Stimulated activated CD4-positive, alpha-beta T cell treated with anti-CD3 and anti-CD28 coated beads, Interleukin-2, amount 100 ng/mL, for 4 hours (primary cell): Measurements from ENCODE around the gene EPHA5.

Experiments
- DNase-seq: peaks from one replicate; pipeline ENCODE4 v3.0.0-alpha.2; 2020; ENCODE audit warnings: low read depth

Gene EPHA5

DNA sequence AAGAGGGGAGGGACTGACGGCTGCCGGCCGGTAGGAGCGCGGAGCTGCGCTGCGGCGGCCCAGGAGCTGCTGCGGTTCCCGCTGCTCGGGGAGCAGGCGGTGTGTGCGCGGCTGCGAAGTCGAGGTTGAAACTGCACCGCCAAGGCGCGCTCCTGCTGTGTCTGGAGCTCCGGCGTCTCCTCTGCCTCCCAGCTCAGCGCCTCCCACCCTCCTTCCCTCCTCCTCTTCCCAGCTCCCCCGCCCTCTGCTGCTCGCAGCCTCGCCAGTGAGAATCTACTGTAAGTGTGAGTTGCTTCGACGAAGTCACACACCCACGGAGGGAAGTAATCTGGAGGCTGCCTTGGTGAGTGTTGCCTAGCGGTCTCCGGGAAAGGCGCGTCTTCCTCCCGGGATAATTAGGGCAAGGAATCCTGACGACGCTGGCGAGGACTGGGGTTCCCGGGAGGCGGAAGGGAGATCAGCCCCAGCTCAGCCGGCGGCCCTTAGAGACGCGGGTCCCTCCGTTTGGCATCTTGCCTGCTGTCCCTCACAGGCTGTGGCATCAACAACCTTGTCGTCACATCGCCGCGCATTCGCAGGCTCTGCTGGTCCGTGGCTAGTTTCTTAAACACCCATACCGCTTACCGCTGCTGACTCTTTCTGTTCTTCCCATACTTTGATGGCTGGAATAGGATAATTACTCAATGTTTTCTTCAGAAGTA is at the start of gene EPHA5:
Gene EPHA5 (minus strand): TSS at position 159 of the 701 bp plus-strand sequence. CDS start 747 bp downstream, outside the sequence.
- DNase-seq = no peak

DNA sequence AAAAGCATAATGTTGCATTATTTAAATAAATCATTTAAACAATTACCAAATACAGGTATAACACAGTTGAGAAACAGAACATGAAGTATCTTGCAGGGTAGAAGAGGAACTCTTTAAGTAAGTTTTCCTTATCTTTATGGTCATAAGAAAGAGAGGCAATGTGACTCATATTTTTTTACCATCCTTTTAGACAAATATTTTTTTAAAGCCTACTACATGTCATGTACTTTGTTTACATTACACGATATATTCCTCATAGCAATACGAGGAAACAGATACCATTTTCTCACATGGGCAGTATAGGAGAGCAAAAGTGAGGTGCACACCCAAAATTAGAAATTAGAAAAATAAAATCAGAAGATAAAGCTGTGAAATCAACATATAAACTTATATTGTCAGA is 49.3 kb upstream of the EPHA5 start:
- DNase-seq = no peak

DNA sequence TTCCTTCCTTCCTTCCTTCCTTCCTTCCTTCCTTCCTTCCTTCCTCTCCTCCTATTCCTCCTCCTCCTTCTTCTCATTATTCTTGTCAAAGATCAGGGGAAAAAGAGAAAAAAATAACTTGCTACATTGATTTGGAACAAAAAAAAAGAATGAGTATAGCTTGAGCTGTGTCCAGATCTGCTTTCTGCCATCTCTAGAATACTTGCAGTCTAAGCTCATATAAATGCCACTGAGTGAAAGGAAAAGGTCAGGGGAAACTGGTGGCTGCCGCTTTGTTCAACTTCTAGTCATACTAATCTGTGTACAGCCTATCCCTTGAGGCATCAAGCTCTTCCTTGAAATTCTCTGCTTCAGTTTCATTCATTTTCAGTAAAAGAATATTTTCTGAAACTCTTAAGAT is 28.3 kb upstream of the EPHA5 start:
- no peak for DNase-seq

DNA sequence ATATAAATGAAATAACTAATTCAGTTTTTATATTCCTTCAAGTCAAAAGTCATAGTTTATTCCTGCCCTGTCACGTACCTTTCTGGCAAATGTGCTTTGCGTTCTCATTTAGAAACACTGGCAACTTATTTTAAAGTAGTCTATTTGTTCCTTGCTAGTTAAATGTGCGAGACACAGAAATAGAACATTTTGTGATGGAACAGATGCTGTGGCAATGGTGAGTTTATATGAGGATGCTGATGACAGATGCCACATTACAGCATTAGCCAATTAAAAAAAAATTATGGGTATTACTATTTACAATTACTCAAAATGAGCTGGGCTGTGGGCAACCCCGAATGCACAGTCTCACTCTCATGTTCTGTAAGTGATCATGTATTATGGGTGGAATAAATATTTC is 26.1 kb upstream of the EPHA5 start:
- DNase-seq = no peak

DNA sequence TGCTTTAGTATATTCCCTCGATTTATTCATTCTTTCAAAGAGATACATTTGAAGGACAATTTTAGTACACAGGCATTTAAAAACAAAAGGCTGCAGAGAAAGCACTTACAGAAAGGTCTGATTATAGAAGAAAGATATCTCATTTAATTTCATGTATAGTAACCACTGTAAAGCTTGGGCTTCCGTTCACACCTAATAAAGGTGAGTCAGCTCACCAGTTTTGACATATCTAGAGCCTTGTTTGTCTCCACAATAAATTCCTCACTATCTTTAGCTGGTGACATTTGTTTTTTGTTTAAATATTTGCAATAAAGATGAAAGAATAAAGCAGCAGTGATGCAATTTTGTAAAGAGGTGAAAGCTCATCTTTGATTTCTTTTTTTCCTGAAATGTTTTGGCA is 1.1 kb upstream of the EPHA5 start:
- no peak for DNase-seq

DNA sequence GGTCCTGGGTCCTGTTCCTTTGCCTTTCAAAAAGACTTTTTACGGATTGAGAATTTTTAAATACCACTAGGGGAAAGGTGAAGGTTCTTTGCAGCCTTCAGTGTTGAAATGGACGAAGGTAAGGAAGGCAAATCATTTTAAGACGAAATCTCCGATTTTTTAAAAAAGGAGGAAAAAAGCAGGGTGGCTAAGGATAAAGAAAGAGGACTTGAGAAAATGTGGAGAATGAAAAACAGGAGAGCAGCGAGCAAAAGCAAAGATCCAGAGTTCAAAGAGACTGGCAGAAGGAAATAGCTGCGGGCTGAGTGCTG is 314 bp downstream of the EPHA5 start:
- DNase-seq = no peak

DNA sequence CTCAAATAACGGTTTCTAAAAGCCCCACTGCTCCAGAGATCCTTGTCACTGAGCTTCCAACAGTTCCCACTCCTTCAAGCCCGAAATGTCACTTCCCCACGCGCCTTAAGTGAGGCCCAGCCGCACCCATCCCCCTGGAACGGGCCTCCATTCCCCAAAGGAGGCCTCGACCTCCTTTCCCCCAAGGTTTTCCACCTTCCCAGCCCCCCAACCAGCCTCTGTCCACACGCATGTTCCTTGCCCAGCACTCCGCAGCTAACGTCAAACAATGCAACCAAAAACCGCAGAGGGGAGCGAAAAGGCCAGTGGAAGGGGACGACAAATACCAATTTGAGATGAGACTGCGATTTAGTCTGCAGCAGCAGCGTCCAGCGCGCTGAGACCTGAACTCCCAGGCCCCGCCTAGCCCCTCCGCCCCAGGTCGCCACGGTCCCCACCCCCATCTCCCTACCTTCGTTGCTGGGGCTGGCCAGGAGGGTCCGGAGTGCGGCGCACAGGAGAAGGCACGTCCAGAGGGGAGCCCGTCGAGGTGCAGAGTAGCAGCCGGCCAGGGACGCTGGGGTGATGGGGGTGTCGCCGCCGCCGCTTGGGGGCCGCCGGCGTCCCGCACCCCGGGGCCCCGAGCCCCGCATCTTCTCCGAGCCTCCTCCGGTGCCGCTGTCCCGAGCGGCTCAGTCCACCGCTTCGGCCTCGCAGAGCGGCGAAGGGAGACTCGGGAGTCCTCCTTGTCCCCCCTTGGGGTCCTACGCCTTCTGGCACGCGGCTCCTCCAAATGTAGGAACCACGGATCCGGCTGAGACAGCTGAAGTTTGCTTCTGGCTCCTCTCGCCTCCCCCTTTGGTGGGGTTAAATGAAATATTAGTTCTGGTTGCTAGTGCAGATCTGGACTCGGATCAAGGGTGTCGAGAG is 924 bp downstream of the EPHA5 start:
- DNase-seq = no peak

DNA sequence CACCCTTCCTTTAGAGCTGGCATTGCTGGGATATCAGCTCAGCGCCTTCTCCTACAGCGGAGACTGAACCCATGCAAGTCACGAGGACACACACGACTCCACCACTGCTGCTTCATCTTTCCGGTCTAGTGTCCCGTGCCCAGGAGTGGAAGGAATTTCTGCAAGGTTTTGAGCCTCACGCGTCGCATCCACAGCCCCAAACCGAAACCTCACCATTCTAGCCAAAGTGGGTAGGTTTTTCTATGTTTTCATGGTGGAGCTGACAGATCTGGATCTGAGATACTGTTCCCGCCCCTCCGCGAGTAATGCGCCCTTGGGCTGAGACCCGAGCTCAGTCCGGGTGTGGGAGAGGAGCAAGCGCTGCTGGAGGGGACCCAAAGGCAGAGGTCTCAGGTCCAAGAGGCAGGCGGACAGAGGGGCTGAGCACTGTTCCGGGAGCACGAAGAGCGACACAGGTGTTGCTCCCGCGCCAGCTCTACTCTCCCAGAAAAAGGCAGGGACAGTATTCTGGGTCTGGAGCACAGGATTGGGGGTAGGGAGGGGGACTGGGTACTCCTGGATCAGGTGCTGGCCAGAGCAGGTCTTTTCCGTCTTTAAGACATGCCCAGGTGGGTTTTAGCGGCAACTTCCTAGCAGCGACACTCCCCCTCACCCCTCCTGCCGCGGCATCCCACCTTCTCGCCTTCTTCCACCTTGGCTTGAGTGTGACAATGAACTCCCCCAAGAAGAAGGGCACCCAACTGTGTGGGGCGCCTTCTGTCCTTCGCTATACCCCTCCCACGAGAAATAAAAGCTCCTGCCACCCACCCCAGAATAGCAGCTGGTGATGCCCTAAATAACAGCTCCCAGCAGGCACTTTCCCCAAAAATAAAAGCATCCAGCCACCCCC is 1.8 kb downstream of the EPHA5 start:
- no peak for DNase-seq

DNA sequence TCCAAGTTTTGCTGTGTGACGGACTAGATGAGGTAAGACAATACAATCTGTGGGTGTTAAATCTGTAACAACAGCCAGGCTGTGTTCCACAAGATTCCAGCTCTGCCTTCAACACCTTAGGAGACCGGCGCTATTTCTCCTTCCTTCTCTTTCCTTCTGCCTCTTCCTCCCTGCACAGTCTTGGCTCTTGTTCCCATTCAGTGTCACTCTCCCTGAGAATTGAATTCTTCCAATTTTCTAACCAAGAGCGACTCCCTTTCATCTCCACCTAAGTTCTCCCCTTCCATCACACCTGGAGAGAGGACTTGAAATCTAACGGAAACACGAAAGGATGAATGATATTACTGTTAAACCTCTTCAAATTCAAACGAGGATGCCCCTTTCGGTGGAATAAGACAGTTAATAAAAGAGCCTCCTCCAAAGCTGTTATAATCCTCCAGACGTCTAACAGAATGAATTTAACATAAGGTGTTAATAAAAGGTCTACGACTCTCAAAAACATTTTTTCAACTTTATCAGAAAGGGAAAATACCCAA is 2.7 kb downstream of the EPHA5 start:
- no peak for DNase-seq

DNA sequence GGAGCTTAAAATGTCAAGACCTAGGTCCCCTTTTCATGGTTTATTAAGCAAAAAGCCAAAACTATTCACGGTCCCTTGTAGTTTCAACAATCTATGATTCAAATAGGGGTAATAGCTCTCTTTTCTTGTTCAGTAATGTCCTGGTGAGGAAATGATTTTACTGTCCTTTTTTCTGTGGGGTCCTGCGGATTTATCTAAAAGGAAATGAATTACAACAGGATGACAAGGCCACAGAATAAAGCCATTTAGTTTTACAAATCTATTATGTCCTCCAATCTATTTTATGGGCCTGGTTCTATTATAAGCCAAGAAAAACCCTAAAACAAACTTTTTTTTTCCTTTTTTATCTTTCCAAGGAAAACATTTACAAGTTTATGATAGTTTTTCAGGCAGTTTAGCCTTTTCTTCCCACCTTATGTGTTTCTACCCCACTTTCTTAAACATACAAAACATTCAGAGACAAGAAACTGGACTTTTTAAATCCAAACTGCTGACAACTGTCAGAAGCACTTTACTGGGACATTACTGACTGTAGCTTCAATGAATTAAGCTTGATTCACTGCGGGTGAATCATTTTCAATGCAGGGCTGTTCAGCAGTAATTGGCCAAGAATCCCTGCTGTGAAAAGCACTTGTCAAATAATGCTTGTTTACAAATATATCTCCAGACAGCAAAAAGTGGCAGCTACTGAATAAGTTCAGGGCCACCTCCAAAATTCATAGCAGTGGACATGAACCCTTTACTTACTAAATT is 4.3 kb downstream of the EPHA5 start:
- no peak for DNase-seq

DNA sequence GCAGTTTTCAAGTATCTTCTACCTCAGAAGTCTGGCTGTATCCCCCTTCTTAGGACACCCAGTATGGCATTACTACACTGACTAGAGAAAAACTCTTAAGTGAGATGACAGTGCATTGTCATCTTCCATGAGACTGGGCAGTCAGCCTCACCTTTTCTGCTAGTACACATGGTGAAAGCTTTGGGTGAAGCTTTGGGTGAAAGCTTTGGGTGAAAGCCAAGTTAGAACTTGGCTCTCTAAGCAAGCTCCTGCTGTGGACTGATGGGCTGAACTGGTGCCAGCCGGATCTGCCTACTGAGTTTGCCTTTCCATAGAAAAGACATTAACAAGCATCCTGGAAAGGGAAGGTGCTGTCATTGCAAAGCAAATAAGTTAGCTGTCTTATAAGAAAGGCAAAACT is 8.8 kb downstream of the EPHA5 start:
- DNase-seq = no peak

DNA sequence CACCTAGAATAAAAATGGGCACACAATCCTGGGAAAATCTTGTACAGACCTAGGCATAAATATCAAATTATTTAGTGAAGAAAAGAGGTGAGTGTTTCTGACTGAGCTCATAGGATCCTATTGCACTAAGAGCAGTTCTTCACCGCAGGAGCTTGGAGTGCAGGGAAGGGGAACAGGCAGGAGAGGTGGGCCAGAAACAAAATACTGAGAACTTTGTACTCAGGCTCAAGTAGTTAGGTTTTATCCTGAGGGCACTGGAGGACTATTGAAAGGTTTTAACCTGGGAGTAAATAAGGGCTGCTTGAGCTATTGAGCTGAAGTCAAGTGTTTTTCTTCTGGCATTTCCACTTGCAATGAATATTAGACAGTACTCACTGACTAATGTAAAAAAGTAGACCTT is 12.2 kb downstream of the EPHA5 start:
- DNase-seq = no peak

DNA sequence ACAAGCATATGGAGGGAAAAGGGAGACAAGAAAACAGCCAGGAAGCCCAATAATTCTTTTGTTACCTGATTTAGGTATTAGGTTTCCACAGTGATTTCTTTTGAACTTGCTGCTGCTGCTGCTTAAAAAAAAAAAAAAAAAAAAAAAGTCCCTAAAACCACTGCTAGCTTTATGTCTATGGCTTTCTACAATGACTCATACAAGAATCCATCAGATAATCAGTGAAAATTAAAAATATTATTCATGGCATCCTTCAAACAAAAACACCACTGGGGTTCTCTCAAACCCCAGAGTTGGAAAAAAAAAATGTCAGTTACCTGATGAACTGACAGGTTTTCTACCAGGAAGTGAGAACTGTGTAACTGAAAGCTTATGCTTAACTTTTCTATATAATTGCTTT is 14.3 kb downstream of the EPHA5 start:
- DNase-seq = no peak

DNA sequence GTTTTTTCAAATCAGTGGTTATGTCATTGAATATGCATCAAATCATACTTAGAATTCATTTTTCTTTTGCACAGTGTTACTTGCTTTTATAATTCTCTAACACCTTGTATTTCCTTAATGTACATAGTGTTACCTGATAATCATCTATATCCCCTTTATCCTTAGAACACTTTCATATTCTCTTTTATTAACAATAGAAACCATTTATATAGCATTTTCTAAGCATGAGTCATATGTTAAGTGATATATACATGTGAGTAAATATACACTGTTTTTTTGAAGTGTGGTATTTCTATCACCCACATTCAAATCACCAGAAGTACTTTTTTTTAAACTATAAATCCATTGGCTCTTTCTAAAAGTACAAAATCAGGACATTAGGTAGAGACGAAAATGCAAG is 15.3 kb downstream of the EPHA5 start:
- no peak for DNase-seq

DNA sequence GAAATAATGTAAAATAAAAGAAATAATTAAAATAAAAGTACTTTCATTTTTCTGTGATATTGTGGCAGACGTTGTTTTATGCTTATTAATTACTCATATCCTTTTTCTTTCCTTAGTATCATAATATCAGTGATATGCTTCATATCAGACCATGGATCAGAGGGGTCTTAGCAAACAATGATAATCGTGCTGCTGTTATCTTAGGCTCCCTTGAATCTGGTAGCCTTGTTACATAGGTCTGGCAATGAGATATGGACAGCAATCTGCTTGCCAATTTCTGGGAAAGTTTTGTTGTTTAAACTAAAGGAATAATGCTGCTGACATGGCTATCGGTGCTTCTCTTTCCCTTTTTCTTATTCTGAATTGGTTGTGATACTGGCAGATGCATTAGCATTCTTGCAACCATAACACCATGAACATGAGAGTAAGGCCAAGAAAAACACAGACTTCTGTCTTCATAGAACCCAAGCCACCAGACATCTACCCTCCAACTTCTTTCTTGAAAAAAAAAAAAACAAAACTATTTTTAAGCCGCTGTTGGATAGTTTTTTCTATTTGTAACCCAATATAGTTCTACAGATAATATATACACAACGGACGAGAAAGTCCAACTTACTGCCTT is 16.4 kb downstream of the EPHA5 start:
- no peak for DNase-seq

DNA sequence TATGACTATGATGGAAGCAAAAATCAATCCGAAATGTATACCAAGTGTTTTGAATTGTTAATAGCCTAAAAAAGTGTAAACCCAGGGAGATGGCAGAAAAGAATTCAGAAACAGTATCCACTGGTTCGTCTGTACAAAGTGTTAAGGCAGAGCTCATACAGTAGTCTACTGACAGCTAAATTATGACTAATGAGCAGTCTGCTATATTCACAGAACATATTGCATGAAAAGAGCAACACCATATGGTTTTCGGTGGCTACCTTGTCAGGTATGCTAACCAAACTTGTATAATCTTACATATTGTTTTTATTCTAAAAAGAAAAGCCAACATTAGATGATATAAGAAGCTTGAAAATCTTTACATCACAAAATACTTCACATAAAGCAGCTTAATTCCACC is 18.5 kb downstream of the EPHA5 start:
- no peak for DNase-seq

DNA sequence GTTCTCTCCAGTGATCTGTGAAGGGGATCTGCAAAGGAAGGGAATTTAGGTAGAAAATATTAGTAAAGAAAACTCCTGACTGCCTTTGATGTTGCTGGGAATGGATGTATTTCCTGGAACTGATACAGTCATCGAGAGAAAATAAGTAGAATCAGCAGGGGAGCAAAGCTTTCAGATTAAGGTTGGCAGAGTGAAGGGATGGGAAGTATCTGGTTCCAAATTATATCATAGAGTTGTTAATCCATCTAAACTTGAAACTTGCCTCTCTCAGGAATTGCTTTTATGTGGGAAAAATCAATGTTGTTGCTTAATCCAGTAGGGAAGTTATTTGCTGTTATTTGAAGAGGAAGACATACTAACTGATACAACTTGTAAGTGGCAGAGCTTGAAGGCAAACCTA is 19.3 kb downstream of the EPHA5 start:
- no peak for DNase-seq

DNA sequence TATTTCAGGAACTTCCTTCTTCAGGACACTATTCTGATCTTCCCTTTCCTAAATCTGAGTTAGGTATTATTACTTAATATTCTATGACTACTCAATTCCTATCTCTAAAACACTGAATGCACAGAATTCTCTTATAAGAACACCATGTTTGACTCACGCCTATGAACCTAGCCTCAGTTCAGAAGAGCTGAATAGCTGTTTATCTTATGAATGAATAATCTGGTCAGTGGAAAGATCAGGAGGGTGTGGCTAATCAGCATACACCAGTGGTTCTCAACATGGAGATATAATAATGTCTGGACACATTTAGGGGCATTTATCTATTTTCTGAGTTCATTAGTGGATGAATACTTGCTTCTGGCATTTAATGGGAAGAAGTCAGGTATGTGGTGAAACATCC is 24.2 kb downstream of the EPHA5 start:
- DNase-seq = no peak

DNA sequence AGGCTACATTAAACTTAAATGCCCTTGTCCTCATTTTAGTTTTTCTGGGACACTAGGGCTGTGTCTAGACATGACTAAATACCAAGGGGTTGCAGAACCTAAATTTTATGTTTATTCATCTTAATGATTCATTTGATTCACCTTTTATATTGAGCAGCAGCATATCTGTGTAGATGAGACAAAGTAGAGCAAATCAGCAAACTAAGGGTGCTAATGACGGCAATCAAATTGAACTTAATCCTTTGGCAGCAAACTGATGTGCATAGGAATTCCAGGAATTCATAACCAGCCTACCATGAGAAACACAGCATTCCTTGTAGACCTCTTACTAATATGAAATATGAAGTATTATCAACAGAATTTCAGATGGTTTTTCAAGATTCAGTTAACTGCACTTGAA is 25.1 kb downstream of the EPHA5 start:
- no peak for DNase-seq

DNA sequence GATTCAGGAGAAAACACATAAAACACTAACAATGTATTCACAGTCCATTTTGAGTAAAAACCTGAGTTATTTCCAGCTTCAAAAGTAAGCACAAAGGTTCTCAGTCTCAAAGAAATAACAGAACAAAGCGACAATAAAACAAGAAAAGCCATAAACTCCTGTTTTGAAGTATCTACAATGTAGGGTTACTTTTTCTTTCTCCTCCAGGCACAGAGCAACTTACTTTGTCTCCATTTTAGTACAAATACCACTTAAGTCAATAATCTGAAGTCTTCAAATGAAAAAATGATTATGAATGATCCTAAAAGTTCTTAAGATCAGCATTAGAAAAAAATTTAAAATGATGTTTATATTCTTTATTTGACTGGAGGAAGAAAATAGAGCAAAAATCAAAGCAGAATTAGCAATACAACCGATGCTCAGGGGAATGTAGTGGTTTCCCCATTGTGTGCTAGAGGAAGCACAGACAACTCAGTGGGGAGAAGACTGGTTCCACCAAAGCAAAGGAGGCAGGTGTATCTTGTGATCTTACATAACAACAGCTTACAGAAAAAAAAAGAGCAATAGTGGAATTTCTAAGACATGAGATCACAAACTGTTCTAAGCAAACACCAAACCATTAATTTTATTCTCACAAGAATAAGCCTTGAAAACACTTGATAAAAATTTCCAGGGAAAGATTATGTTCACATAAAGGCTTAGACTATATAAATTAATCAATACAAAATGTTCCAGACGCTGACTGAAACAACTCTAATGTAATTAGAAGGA is 35.1 kb downstream of the EPHA5 start:
- DNase-seq = no peak
